SK-N-MC (cell line): ENCODE measurements around the gene PTPRG.

ENCODE experiments used
- EZH2 ChIP-seq: fragments of 200-600 bp; sonication (generic); IDR thresholded peaks from one replicate; pipeline ENCODE4 v1.6.1; 2017; ENCODE audit warnings: antibody characterized with exemption
- FOXP2 ChIP-seq: optimal IDR thresholded peaks from 2 replicates; pipeline ENCODE3; 2011; ENCODE audit warnings: mild to moderate bottlenecking, moderate library complexity; ENCODE audit not compliant: insufficient read depth; ENCODE audit errors: extremely low read length, control extremely low read depth
- POLR2AphosphoS5 ChIP-seq: IDR thresholded peaks from 2 replicates; pipeline ENCODE4 v1.6.1; 2012; ENCODE audit warnings: mild to moderate bottlenecking, low read depth, low read length, borderline replicate concordance

GRCh38 chr3:61945657-61946056, 384.3 kb downstream of the PTPRG start:
- TF ChIP-seq POLR2AphosphoS5 (no peak), EZH2 (no peak), FOXP2 (no peak)
